DOHH2 (cell line): ENCODE data around the gene BCAR3.

Experiments used
- H3F3A ChIP-seq: fragments of 200-600 bp; sonication (generic), shearing (Covaris generic); 2 replicates; pipeline ENCODE4 v1.6.0; 2016; ENCODE audit warnings: antibody characterized with exemption, mild to moderate bottlenecking; ENCODE audit not compliant: control insufficient read depth, insufficient read depth
- H3K27ac ChIP-seq: fragments of 200-600 bp; sonication (generic); 2 replicates; pipeline ENCODE4 v1.5.1; 2014; ENCODE audit warnings: low read depth, mild to moderate bottlenecking, low read length, moderate library complexity
- H3K27me3 ChIP-seq: fragments of 200-600 bp; sonication (generic); 2 replicates; pipeline ENCODE4 v1.6.1; 2014; ENCODE audit warnings: mild to moderate bottlenecking, low read length, mixed read lengths; ENCODE audit not compliant: control insufficient read depth
- H3K36me3 ChIP-seq: fragments of 200-600 bp; sonication (generic); 2 replicates; pipeline ENCODE4 v1.6.1; 2014; ENCODE audit warnings: mild to moderate bottlenecking, low read length, moderate library complexity, mixed read lengths; ENCODE audit not compliant: control insufficient read depth
- H3K4me1 ChIP-seq: fragments of 200-600 bp; sonication (generic); 2 replicates; pipeline ENCODE4 v1.6.1; 2014; ENCODE audit warnings: mild to moderate bottlenecking, low read length, mixed read lengths; ENCODE audit not compliant: control insufficient read depth
- H3K4me2 ChIP-seq: fragments of 200-600 bp; sonication (generic); 2 replicates; pipeline ENCODE4 v1.6.0; 2014; ENCODE audit warnings: mild to moderate bottlenecking, low read length, moderate library complexity
- H3K4me3 ChIP-seq: fragments of 200-600 bp; sonication (generic); 2 replicates; pipeline ENCODE4 v1.5.1; 2014; ENCODE audit warnings: mild to moderate bottlenecking, low read length, mixed read lengths
- H3K79me2 ChIP-seq: fragments of 200-600 bp; sonication (generic); 2 replicates; pipeline ENCODE4 v1.6.1; 2014; ENCODE audit warnings: mild to moderate bottlenecking, low read length, mixed read lengths; ENCODE audit not compliant: control insufficient read depth
- H3K9me2 ChIP-seq: fragments of 200-600 bp; sonication (generic); replicated peaks from 2 replicates; pipeline ENCODE4 v1.6.1; 2014; ENCODE audit warnings: mild to moderate bottlenecking, low read length, mixed read lengths; ENCODE audit not compliant: control insufficient read depth
- H3K9me3 ChIP-seq: fragments of 200-600 bp; sonication (generic); 2 replicates; pipeline ENCODE4 v1.6.1; 2014; ENCODE audit warnings: antibody characterized with exemption, low read length, mixed read lengths; ENCODE audit not compliant: control insufficient read depth, insufficient read depth
- H4K20me1 ChIP-seq: fragments of 200-600 bp; sonication (generic); 2 replicates; pipeline ENCODE4 v1.6.0; 2014; ENCODE audit warnings: low read depth, mild to moderate bottlenecking, antibody characterized with exemption, low read length, moderate library complexity; ENCODE audit not compliant: control insufficient read depth, insufficient read depth
- EZH2phosphoT487 ChIP-seq: fragments of 200-600 bp; sonication (generic); IDR thresholded peaks from 2 replicates; pipeline ENCODE4 v1.6.1; 2017; ENCODE audit warnings: borderline replicate concordance, mild to moderate bottlenecking, antibody characterized with exemption, low read length, moderate library complexity, mixed read lengths
- TF ChIP-seq, protein P1 (sequence below): fragments of 200-600 bp; sonication (generic); IDR thresholded peaks from one replicate; pipeline ENCODE4 v1.5.1; 2014; ENCODE audit warnings: antibody characterized with exemption, mild to moderate bottlenecking, low read depth, low read length; ENCODE audit not compliant: poor library complexity, severe bottlenecking

The BCAR3 gene

DNA sequence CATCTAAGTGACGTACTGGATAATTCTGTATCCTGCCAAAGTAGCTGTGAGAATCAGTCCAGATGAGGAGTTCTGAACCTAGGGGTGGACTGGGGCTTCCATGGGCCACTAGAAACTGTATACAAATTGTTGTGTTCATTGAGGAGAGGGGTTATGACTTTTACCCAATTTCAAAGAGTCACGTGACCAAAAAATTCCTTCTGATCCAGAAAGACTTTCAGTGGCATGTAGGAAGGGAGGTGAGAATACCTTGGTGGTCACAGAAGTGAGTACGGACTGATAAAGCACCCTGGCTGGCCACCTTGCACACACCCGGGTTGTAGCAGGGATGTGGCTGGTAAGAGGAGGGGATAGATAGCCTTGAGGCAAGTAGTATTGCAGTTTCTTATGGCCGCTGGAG lies 60.4 kb downstream of the BCAR3 start:
- peaks cover 97% of the 10 kb centered on the region for H3K79me2 ChIP-seq
- peaks cover 34% of the 10 kb centered on the region for H4K20me1 ChIP-seq
- H3K4me1 ChIP-seq: peaks cover 42% of the 10 kb centered on the region

DNA sequence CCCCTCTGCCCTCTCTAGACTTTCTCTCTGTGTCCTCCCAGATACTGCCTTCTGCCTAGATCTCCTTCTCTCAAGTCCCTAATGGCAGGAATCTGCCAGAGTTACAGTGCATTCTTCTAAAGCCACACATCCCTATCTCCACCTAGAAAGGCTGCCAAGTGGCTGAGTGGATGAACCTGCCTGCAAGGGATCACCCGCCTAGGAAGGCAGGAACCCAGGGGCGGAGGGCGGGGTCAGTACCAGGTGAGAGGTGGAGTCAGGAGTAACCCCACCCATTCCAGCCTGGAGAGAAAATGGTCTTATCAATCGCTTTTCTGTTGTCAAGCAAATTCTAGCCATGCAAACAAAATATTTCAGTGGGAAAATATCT lies 60.8 kb downstream of the BCAR3 start:
- H3F3A ChIP-seq: 0 out of 2 replicates have a peak, but pooled peaks cover 4% of the 10 kb centered on the region
- TF ChIP-seq, protein P1, sequence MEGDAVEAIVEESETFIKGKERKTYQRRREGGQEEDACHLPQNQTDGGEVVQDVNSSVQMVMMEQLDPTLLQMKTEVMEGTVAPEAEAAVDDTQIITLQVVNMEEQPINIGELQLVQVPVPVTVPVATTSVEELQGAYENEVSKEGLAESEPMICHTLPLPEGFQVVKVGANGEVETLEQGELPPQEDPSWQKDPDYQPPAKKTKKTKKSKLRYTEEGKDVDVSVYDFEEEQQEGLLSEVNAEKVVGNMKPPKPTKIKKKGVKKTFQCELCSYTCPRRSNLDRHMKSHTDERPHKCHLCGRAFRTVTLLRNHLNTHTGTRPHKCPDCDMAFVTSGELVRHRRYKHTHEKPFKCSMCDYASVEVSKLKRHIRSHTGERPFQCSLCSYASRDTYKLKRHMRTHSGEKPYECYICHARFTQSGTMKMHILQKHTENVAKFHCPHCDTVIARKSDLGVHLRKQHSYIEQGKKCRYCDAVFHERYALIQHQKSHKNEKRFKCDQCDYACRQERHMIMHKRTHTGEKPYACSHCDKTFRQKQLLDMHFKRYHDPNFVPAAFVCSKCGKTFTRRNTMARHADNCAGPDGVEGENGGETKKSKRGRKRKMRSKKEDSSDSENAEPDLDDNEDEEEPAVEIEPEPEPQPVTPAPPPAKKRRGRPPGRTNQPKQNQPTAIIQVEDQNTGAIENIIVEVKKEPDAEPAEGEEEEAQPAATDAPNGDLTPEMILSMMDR: no peak
- TF ChIP-seq EZH2phosphoT487: no peak
- no peak overlapping the region for H3K4me3 ChIP-seq
- H3K79me2 ChIP-seq: peaks cover 97% of the 10 kb centered on the region
- H3K9me3 ChIP-seq: no peaks in the 10 kb centered on the region
- H3K4me1 ChIP-seq: peaks cover 47% of the 10 kb centered on the region
- H3K9me2 ChIP-seq: no peaks in the 10 kb centered on the region
- H3K4me2 ChIP-seq: no peak overlapping the region
- no peak overlapping the region for H3K27ac ChIP-seq
- no peaks in the 10 kb centered on the region for H3K27me3 ChIP-seq
- H4K20me1 ChIP-seq: peaks cover 35% of the 10 kb centered on the region
- H3K36me3 ChIP-seq: peaks cover 38% of the 10 kb centered on the region

More for the DNA sequence above, 60.4 kb downstream of the BCAR3 start:
- H3K36me3 ChIP-seq: peaks cover 37% of the 10 kb centered on the region
- no peaks in the 10 kb centered on the region for H3K9me3 ChIP-seq
- H3K4me2 ChIP-seq: no peak overlapping the region
- no peaks in the 10 kb centered on the region for H3K9me2 ChIP-seq
- H3F3A ChIP-seq: 0 out of 2 replicates have a peak, but pooled peaks cover 1% of the 10 kb centered on the region
- no peak overlapping the region for H3K4me3 ChIP-seq
- no peaks in the 10 kb centered on the region for H3K27me3 ChIP-seq
- TF ChIP-seq EZH2phosphoT487: no peak
- TF ChIP-seq, protein P1: no peak
- H3K27ac ChIP-seq: no peak overlapping the region

DNA sequence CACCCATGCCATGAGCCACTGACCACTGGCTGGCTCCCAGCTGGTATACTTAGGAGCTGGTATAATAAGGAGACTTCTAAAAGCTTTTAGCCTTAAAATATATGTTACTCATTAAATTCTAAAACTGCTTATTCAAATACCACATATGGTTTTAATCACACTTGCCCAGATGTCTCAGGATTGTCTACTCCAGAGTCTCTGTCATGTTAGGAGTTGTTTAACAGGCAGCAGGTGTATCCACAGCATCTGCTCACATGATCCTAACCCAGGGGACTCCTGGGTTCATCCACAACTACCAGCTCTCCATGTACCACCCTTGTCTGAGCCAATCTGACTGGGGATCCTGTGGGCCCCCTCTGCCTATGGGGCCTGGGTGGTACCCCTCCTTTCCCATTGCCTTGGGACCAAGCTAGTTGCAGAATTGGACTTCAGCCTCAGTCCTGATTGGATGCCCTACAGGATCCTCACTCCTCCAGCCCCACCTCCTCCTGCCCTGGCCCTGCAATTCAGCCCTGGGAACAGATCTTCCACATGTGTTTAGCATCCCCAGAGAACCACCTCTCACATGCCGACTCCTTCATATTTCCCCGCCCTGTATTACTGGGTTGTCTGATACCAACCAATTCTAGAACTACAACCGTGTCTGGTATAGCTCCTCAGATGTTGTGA lies 61.3 kb downstream of the BCAR3 start:
- Histone ChIP-seq H3F3A (0 out of 2 replicates have a peak, but pooled peaks cover 4% of the 10 kb centered on the region), H3K27ac (no peak overlapping the region), H4K20me1 (peaks cover 40% of the 10 kb centered on the region), H3K27me3 (no peaks in the 10 kb centered on the region), H3K4me2 (no peak overlapping the region), H3K9me2 (no peaks in the 10 kb centered on the region), H3K36me3 (peaks cover 39% of the 10 kb centered on the region), H3K79me2 (peaks cover 97% of the 10 kb centered on the region), H3K9me3 (no peaks in the 10 kb centered on the region), H3K4me1 (peaks cover 49% of the 10 kb centered on the region), H3K4me3 (no peak overlapping the region)
- TF ChIP-seq, protein P1: no peak
- no peak for TF ChIP-seq EZH2phosphoT487
